Epithelial cell of esophagus (primary cell): ENCODE results near the gene AKNA.

ENCODE experiments used
- DNase-seq: peaks from one replicate; pipeline ENCODE4 v3.0.0; 2010; ENCODE audit warnings: low read depth
- H3K4me3 ChIP-seq: 2 replicates; pipeline ENCODE4 v1.5.1; 2011; ENCODE audit warnings: mild to moderate bottlenecking, low read length, control low read depth
- CTCF ChIP-seq: IDR thresholded peaks from 2 replicates; pipeline ENCODE4 v1.5.1; 2011; ENCODE audit warnings: low read depth, mild to moderate bottlenecking, low read length, control low read depth, inconsistent platforms; ENCODE audit not compliant: insufficient read depth; ENCODE audit errors: missing control alignments

The AKNA gene

GRCh38 chr9:114289571-114290481 lies 98.0 kb downstream of the AKNA start:
- H3K4me3 ChIP-seq: no peak overlapping the region
- TF ChIP-seq CTCF: no peak
- no peak for DNase-seq

GRCh38 chr9:114289106-114289505 lies 98.7 kb downstream of the AKNA start:
- no peak for TF ChIP-seq CTCF
- no peak for DNase-seq
- no peak overlapping the region for H3K4me3 ChIP-seq

GRCh38 chr9:114288193-114289091 lies 99.3 kb downstream of the AKNA start:
- peak; percentile 91 for DNase-seq
- TF ChIP-seq CTCF: no peak
- H3K4me3 ChIP-seq: no peak overlapping the region

GRCh38 chr9:114287763-114288192 lies 100.0 kb downstream of the AKNA start:
- no peak overlapping the region for H3K4me3 ChIP-seq
- DNase-seq: no peak
- no peak for TF ChIP-seq CTCF

- no peak for TF ChIP-seq CTCF
- H3K4me3 ChIP-seq: no peak overlapping the region
- DNase-seq: no peak
Measured at GRCh38 chr9:114287001-114287762, 100.6 kb downstream of the AKNA start.

- TF ChIP-seq CTCF: no peak
- DNase-seq: no peak
- no peak overlapping the region for H3K4me3 ChIP-seq
Measured at GRCh38 chr9:114286146-114286679, 101.6 kb downstream of the AKNA start.
